Ishikawa (cell line): Measurements from ENCODE around the gene NUDCD3.

Experiments used
- CEBPB ChIP-seq: IDR thresholded peaks from 2 replicates; pipeline ENCODE4 v1.6.1; 2012
- CREB1 ChIP-seq: IDR thresholded peaks from 2 replicates; pipeline ENCODE4 v1.6.1; 2012; ENCODE audit warnings: low read depth
- EGR1 ChIP-seq: IDR thresholded peaks from 2 replicates; pipeline ENCODE4 v1.6.1; 2012
- EP300 ChIP-seq: IDR thresholded peaks from 2 replicates; pipeline ENCODE4 v1.6.1; 2012; ENCODE audit warnings: borderline replicate concordance
- FOXM1 ChIP-seq: IDR thresholded peaks from 2 replicates; pipeline ENCODE4 v1.6.1; 2012; ENCODE audit warnings: low read depth, borderline replicate concordance
- MAX ChIP-seq: IDR thresholded peaks from 2 replicates; pipeline ENCODE4 v1.6.1; 2012
- NFIC ChIP-seq: IDR thresholded peaks from 2 replicates; pipeline ENCODE4 v1.6.1; 2012
- RAD21 ChIP-seq: IDR thresholded peaks from 2 replicates; pipeline ENCODE4 v1.6.1; 2012; ENCODE audit warnings: low read depth
- REST ChIP-seq: IDR thresholded peaks from 2 replicates; pipeline ENCODE4 v1.6.1; 2012; ENCODE audit warnings: low read depth, mild to moderate bottlenecking
- TAF1 ChIP-seq: IDR thresholded peaks from 2 replicates; pipeline ENCODE4 v1.6.1; 2012; ENCODE audit warnings: low read depth, mild to moderate bottlenecking
- TCF12 ChIP-seq: IDR thresholded peaks from 2 replicates; pipeline ENCODE4 v1.6.1; 2012; ENCODE audit warnings: low read depth
- TEAD4 ChIP-seq: IDR thresholded peaks from 2 replicates; pipeline ENCODE4 v1.6.1; 2012
- USF1 ChIP-seq: IDR thresholded peaks from 2 replicates; pipeline ENCODE4 v1.6.1; 2012
- YY1 ChIP-seq: IDR thresholded peaks from 2 replicates; pipeline ENCODE4 v1.6.1; 2012; ENCODE audit warnings: low read depth
- ZBTB7A ChIP-seq: IDR thresholded peaks from 2 replicates; pipeline ENCODE4 v1.6.1; 2012; ENCODE audit warnings: low read depth

The NUDCD3 gene

GRCh38 chr7:44347546-44348114 lies 142.8 kb downstream of the NUDCD3 start:
- no peak for TF ChIP-seq CEBPB
- no peak for TF ChIP-seq YY1
- no peak for TF ChIP-seq TAF1
- no peak for TF ChIP-seq TCF12
- no peak for TF ChIP-seq REST
- TF ChIP-seq FOXM1 = no peak
- no peak for TF ChIP-seq CREB1
- no peak for TF ChIP-seq EP300
- TF ChIP-seq ZBTB7A = no peak
- TF ChIP-seq RAD21 = no peak
- TF ChIP-seq MAX = no peak
- no peak for TF ChIP-seq EGR1
- TF ChIP-seq TEAD4 = no peak
- no peak for TF ChIP-seq NFIC

- TF ChIP-seq USF1 (no peak), REST (no peak), FOXM1 (no peak), EP300 (no peak), TEAD4 (no peak), CREB1 (no peak), NFIC (no peak), TAF1 (no peak), CEBPB (no peak), YY1 (no peak), TCF12 (no peak), EGR1 (no peak), ZBTB7A (no peak), RAD21 (no peak), MAX (no peak)
These were observed 144.4 kb downstream of the NUDCD3 start for GRCh38 chr7:44346063-44346462.

GRCh38 chr7:44341401-44341800 lies 149.1 kb downstream of the NUDCD3 start:
- TF ChIP-seq REST (no peak), NFIC (no peak), MAX (no peak), RAD21 (no peak), CEBPB (no peak), TCF12 (no peak), CREB1 (no peak), TEAD4 (no peak), ZBTB7A (no peak), FOXM1 (no peak), USF1 (no peak), YY1 (no peak), EGR1 (no peak), TAF1 (no peak), EP300 (no peak)

- no peak for TF ChIP-seq EGR1
- TF ChIP-seq USF1 = no peak
These were observed 151.9 kb downstream of the NUDCD3 start for GRCh38 chr7:44338600-44338999.
